ENCODE measurements around the gene POMGNT1. TPM values are rescaled to one million over a fixed set of nuclear protein-coding genes. Genes with fewer than 3 reads are reported as not detected.

POMGNT1 gene
- total RNA-seq: 64.4 and 66.9 TPM in 2 replicates
- 64.3 and 67.5 TPM in 2 replicates for polyA plus RNA-seq
- 64.2 and 65.8 TPM in 2 replicates for polyA plus RNA-seq (2011; cell fraction: cytosol; rRNA removed)
- polyA plus RNA-seq (2011; cell fraction: nucleus; rRNA removed): 113 and 115 TPM in 2 replicates
- 47.9 and 51.3 TPM in 2 replicates for polyA plus RNA-seq (2012)
- 56.7 and 58.7 TPM in 2 replicates for polyA minus RNA-seq
- 21.9 TPM for polyA minus RNA-seq (2011; cell fraction: cytosol; rRNA and poly(A)+ RNA removed)
- 23.6 and 24.4 TPM in 2 replicates for polyA minus RNA-seq (2011; cell fraction: nucleus; rRNA and poly(A)+ RNA removed)
- percentile 36 among the genes with signal in this experiment for Bru-seq, nascent RNA
- percentile 53 among the genes with signal in this experiment for BruChase-seq, experiment 1, labeled RNA remaining after a 6-hour chase
- BruChase-seq, experiment 2, labeled RNA remaining after a 2-hour chase: percentile 52 among the genes with signal in this experiment
- long read RNA-seq, transcript POMGNT1-201 (22 exons, 2,728 nt): major isoform, 128 of 215 reads
- long read RNA-seq, partial matches to known transcripts: 33 of 215 reads
- long read RNA-seq, other reads (novel, unspliced or antisense): 54 of 215 reads

DNA sequence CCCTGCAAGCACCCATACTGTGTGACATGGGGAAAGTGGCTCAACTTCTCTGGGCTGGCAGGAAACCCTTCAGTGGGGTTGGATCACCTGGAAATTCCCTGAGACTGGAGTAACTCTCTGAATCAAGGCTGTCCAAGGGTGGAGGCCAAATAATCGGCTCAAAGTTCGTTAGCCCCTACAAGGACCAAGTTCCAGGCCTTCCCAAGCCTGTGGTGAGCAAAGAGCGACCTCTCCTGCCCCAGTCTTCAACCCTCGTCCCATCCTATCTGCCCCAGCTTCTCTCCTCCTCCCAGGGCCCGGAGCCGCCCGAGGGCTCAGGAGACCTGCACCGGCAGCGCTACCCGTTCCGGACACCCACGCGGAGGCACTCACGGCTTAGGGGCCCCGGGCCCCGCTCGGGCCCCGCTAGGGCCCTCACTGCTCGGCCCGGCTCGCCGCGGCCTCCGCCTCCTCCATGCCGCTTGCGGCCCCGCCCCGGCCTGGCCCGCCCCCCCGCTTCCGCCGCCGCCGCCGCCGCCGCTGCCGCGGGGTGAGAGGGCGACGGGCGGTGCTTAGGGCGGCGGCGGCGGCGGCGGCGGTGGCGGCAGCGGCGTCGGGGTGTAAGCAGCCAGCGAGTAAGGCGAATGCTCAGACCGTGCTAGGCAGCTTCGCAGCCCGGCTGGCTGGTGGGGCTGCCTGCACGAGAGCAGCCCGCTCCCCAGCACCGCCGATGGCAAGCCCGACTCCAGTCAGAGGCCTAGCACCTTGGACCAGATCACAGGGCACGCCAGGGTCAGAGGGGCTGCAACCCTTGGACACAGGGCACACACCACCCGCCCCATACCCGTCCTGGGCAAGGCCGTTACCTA is at the start of gene POMGNT1:
TSS of gene POMGNT1 (minus strand) at position 471 of the 848 bp plus-strand sequence. CDS start 613 bp downstream, outside the sequence.
- FAIRE-seq (peak; percentile 56), DNase-seq (ENCODE audit: low read depth, low spot score) (peak; percentile 63)
- ChIA-PET CTCF (interaction anchor here (6.4 kb wide), 1 partner anchor 26 kb away, joined by 35 read pairs; no protein-coding TSS in a partner anchor), POLR2A (no interaction called here)
- Histone ChIP-seq H4K20me1 (replicated peaks; ENCODE audit: control insufficient read depth, extremely low read depth, insufficient read depth, low read length) (no peaks in the 10 kb centered on the region), H3K79me2 (ENCODE audit: control insufficient read depth, insufficient read depth, low read length) (no peaks in the 10 kb centered on the region), H3K9me1 (replicated peaks; ENCODE audit: control insufficient read depth, extremely low read depth, insufficient read depth, low read length) (no peaks in the 10 kb centered on the region), H3K4me2 (ENCODE audit: insufficient read depth, low read length) (peak within 1 kb of the TSS; percentile 66), H3K9me3 (replicated peaks; ENCODE audit: control insufficient read depth, insufficient read depth, low read length) (no peaks in the 10 kb centered on the region), H3K4me1 (ENCODE audit: control insufficient read depth, extremely low read depth, insufficient read depth, low read length) (peaks cover 8% of the 10 kb centered on the region), H3K36me3 (ENCODE audit: control insufficient read depth in 2 of 2, extremely low read depth in 1 of 2, insufficient read depth in 2 of 2, low read length in 2 of 2) (peaks cover 0 to 2% of the 10 kb centered on the region in 2 experiments), H3K27me3 (ENCODE audit: control insufficient read depth in 2 of 2, insufficient read depth in 2 of 2, low read length in 2 of 2) (no peaks in the 10 kb centered on the region), H3K27ac (ENCODE audit: insufficient read depth, low read depth, low read length) (peak within 1 kb of the TSS; percentile 39), H3K4me3 (replicated peaks in 1 of 3; ENCODE audit: insufficient read depth in 1 of 3, low read depth in 1 of 3, low read length in 3 of 3) (peak within 1 kb of the TSS; percentile 26 to 88 (median 64)), H2AFZ (ENCODE audit: low read depth, low read length) (peak within 1 kb of the TSS; percentile 94), H3K9ac (replicated peaks; ENCODE audit: extremely low read depth, insufficient read depth, low read length) (peak within 1 kb of the TSS; percentile 64)
- intact Hi-C loops (cut with micrococcal nuclease) (loop anchor here (1.0 kb wide), 3 partner anchors 15 to 161 kb away; no protein-coding TSS in a partner anchor), dilution Hi-C loops (cut with MboI; ENCODE audit: extremely low pct_ligation_motif_present, low sequenced_read_pairs) (loop anchor here (25.0 kb wide), 1 partner anchor 161 kb away; no protein-coding TSS in a partner anchor)
- no peak for TF ChIP-seq EZH2 (IDR thresholded peaks at IDR 0.05; ENCODE audit: borderline replicate concordance, low read depth, low read length, severe bottlenecking)
- TF ChIP-seq POLR2A (IDR thresholded peaks at IDR 0.05; ENCODE audit: low read depth, low read length): peak; percentile 88
- TF ChIP-seq, protein P1, sequence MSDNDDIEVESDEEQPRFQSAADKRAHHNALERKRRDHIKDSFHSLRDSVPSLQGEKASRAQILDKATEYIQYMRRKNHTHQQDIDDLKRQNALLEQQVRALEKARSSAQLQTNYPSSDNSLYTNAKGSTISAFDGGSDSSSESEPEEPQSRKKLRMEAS (IDR thresholded peaks at IDR 0.05; ENCODE audit: insufficient read depth, insufficient read length): no peak
- no peak for TF ChIP-seq FOS (IDR thresholded peaks at IDR 0.05; ENCODE audit: borderline replicate concordance, insufficient read depth, low read length)
- no peak for TF ChIP-seq MYC (IDR thresholded peaks at IDR 0.05; ENCODE audit: low read depth, low read length)
- no peak for TF ChIP-seq JUN (IDR thresholded peaks at IDR 0.05; ENCODE audit: borderline replicate concordance, insufficient read depth, insufficient read length, low read depth)
- peak; percentile 78 for TF ChIP-seq POLR2AphosphoS5 (IDR thresholded peaks at IDR 0.05; ENCODE audit: insufficient read depth, low read depth, low read length)
- TF ChIP-seq, protein P2, sequence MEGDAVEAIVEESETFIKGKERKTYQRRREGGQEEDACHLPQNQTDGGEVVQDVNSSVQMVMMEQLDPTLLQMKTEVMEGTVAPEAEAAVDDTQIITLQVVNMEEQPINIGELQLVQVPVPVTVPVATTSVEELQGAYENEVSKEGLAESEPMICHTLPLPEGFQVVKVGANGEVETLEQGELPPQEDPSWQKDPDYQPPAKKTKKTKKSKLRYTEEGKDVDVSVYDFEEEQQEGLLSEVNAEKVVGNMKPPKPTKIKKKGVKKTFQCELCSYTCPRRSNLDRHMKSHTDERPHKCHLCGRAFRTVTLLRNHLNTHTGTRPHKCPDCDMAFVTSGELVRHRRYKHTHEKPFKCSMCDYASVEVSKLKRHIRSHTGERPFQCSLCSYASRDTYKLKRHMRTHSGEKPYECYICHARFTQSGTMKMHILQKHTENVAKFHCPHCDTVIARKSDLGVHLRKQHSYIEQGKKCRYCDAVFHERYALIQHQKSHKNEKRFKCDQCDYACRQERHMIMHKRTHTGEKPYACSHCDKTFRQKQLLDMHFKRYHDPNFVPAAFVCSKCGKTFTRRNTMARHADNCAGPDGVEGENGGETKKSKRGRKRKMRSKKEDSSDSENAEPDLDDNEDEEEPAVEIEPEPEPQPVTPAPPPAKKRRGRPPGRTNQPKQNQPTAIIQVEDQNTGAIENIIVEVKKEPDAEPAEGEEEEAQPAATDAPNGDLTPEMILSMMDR (IDR thresholded peaks at IDR 0.05; ENCODE audit: extremely low read depth in 1 of 2, insufficient read depth in 1 of 2, low read depth in 1 of 2, low read length in 2 of 2): peak in 1 of 2 donors; percentile 19
- no peak for TF ChIP-seq GATA2 (IDR thresholded peaks at IDR 0.05; ENCODE audit: insufficient read depth, insufficient read length, low read depth, low read length)
- BruUV-seq (replicated peaks): TSS peak; percentile 62
